H1 (cell line): ENCODE measurements around the gene SV2C.

Experiments used
- CBX5 ChIP-seq: fragments of 300-800, 300-1000 bp; sonication (generic); IDR thresholded peaks from 2 replicates; pipeline ENCODE4 v1.7.1; 2016; ENCODE audit warnings: antibody characterized with exemption, low read length, low read depth
- EP300 ChIP-seq, 2 experiments: IDR thresholded peaks; 1 replicate in 1 of 2; 2 replicates in 1 of 2; pipeline ENCODE4 v1.6.1; 2011 to 2012; ENCODE audit warnings: low read depth in 2 of 2, low read length in 2 of 2, mild to moderate bottlenecking in 2 of 2, borderline replicate concordance in 1 of 2, inconsistent platforms in 1 of 2, moderate library complexity in 1 of 2
- JUND ChIP-seq: IDR thresholded peaks from 2 replicates; pipeline ENCODE4 v1.6.1; 2011; ENCODE audit warnings: mild to moderate bottlenecking, improper control_type of control experiment, low read length
- POLR2A ChIP-seq, 2 experiments: IDR thresholded peaks; 1 replicate in 1 of 2; 2 replicates in 1 of 2; pipeline ENCODE4 v1.6.1; 2011; ENCODE audit warnings: low read depth in 2 of 2, low read length in 2 of 2, mild to moderate bottlenecking in 2 of 2; ENCODE audit errors: control extremely low read depth in 1 of 2
- POLR2AphosphoS5 ChIP-seq: IDR thresholded peaks from 2 replicates; pipeline ENCODE4 v1.6.1; 2011; ENCODE audit warnings: low read depth, low read length
- RXRA ChIP-seq: IDR thresholded peaks from 2 replicates; pipeline ENCODE4 v1.6.1; 2011; ENCODE audit warnings: low read depth, mild to moderate bottlenecking, low read length, moderate library complexity; ENCODE audit not compliant: insufficient read depth
- TAF1 ChIP-seq: IDR thresholded peaks from 2 replicates; pipeline ENCODE4 v1.6.1; 2011; ENCODE audit warnings: mild to moderate bottlenecking, low read depth, low read length
- TCF12 ChIP-seq: IDR thresholded peaks from 2 replicates; pipeline ENCODE4 v1.6.1; 2011; ENCODE audit warnings: low read depth, mild to moderate bottlenecking, low read length
- TF ChIP-seq, protein P1 (sequence below), 3 experiments: IDR thresholded peaks; 1 replicate in 2 of 3; 2 replicates in 1 of 3; pipeline versions ENCODE4 v1.5.1 to v1.6.1; 2011; ENCODE audit warnings: low read length in 3 of 3, mild to moderate bottlenecking in 3 of 3, inconsistent platforms in 2 of 3, low read depth in 1 of 3, moderate library complexity in 1 of 3; ENCODE audit not compliant: insufficient read depth in 1 of 3; ENCODE audit errors: control extremely low read depth in 1 of 3

DNA sequence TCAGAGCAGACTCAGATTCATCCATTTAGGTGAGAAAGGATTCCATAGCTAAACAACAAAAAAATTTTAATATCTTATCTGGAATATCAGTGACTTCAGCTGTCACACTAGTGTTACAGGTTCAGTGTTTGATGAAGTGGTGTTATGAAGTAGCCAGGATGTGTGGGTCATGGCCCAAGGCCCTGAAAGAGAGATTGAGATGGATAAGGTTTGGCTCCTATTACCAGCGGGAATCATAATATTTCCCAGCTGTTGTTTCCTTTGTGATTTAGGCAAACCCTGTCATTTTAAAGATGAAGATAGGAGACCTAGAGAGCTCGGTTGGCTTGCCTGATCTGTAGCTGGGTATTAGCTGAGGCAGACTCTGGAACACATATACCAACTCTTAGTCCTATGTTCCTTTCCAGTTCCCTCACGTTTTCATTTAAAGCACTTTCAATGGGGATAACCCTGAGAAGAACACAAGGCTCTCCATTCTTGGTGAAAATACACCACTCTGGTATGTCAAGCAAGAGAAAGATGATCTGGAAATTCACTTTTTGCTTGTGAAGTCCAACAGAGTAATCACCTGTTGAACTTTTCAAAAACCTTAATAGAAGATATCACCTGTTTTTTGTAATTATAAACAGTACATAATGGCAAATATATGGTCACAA lies 54.8 kb downstream of the SV2C start:
- TF ChIP-seq POLR2AphosphoS5, result no peak
- TF ChIP-seq TAF1, result no peak
- TF ChIP-seq, protein P1, sequence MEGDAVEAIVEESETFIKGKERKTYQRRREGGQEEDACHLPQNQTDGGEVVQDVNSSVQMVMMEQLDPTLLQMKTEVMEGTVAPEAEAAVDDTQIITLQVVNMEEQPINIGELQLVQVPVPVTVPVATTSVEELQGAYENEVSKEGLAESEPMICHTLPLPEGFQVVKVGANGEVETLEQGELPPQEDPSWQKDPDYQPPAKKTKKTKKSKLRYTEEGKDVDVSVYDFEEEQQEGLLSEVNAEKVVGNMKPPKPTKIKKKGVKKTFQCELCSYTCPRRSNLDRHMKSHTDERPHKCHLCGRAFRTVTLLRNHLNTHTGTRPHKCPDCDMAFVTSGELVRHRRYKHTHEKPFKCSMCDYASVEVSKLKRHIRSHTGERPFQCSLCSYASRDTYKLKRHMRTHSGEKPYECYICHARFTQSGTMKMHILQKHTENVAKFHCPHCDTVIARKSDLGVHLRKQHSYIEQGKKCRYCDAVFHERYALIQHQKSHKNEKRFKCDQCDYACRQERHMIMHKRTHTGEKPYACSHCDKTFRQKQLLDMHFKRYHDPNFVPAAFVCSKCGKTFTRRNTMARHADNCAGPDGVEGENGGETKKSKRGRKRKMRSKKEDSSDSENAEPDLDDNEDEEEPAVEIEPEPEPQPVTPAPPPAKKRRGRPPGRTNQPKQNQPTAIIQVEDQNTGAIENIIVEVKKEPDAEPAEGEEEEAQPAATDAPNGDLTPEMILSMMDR (IDR thresholded peaks at IDR 0.05; ENCODE audit: control extremely low read depth in 1 of 3, insufficient read depth in 1 of 3, low read depth in 1 of 3, low read length in 3 of 3), result no peak
- TF ChIP-seq POLR2A (IDR thresholded peaks at IDR 0.05; ENCODE audit: control extremely low read depth in 1 of 2, low read depth in 2 of 2, low read length in 2 of 2), result no peak
- TF ChIP-seq RXRA, result no peak
- no peak for TF ChIP-seq EP300 (IDR thresholded peaks at IDR 0.05; ENCODE audit: borderline replicate concordance in 1 of 2, low read depth in 2 of 2, low read length in 2 of 2)
- TF ChIP-seq CBX5, result no peak
- no peak for TF ChIP-seq JUND
- no peak for TF ChIP-seq TCF12
